Measurements from ENCODE around the gene ISM2.

DNA sequence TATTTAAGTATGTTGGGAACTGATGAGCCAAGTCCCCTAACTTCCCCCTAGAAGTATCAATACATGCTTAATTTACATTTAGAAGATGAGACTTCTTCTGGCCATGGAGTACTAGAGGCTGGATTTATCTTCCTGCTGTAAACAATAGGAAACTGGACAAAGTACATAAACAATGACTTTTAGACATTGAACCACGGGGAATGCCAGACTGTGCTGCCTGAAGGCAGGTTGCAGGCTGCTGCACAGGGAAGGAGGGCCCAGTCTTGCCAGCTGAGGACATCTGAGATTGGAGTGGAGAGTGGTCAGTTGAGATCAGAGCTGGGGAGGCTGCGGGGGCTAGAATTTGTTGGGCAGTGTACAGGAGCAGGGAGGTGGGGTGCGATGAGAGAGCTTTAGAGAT is 24.5 kb upstream of the ISM2 start:
- TF ChIP-seq, protein P1, sequence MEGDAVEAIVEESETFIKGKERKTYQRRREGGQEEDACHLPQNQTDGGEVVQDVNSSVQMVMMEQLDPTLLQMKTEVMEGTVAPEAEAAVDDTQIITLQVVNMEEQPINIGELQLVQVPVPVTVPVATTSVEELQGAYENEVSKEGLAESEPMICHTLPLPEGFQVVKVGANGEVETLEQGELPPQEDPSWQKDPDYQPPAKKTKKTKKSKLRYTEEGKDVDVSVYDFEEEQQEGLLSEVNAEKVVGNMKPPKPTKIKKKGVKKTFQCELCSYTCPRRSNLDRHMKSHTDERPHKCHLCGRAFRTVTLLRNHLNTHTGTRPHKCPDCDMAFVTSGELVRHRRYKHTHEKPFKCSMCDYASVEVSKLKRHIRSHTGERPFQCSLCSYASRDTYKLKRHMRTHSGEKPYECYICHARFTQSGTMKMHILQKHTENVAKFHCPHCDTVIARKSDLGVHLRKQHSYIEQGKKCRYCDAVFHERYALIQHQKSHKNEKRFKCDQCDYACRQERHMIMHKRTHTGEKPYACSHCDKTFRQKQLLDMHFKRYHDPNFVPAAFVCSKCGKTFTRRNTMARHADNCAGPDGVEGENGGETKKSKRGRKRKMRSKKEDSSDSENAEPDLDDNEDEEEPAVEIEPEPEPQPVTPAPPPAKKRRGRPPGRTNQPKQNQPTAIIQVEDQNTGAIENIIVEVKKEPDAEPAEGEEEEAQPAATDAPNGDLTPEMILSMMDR (IDR thresholded peaks at IDR 0.05), result no peak
- no peak for TF ChIP-seq POLR2A (IDR thresholded peaks at IDR 0.05)
- TF ChIP-seq EP300 (IDR thresholded peaks at IDR 0.05), result no peak
